LNCaP clone FGC (cell line): Measurements from ENCODE around the gene OR1F1.

ENCODE experiments used
- DNase-seq: peaks from one replicate; pipeline ENCODE4 v3.0.0-alpha.2; 2011; ENCODE audit warnings: low read depth
- H3K4me3 ChIP-seq: 2 replicates; pipeline ENCODE4 v1.5.1; 2011; ENCODE audit warnings: mild to moderate bottlenecking, low read depth, low read length, control low read depth
- CTCF ChIP-seq: IDR thresholded peaks from 2 replicates; pipeline ENCODE4 v1.5.1; 2012; ENCODE audit warnings: mild to moderate bottlenecking; ENCODE audit not compliant: control insufficient read depth, insufficient read depth; ENCODE audit errors: extremely low read depth

OR1F1 gene

DNA sequence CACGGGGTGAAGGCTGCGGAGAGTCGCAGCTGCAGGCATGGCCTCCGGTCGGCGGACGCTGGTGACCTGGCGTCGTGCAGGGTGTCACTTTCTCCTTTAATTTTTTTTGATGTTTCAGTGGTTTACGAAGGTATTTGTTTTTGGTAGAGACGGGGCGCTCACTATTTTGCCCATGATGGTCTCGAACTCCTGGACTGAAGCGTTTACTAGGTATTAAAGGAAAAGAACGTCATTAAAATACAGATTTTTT is 36.1 kb upstream of the OR1F1 start:
- TF ChIP-seq CTCF, result no peak
- DNase-seq, result no peak
- H3K4me3 ChIP-seq, result peak overlapping the region; percentile 76

GRCh38 chr16:3152277-3152990 is 35.6 kb upstream of the OR1F1 start:
- TF ChIP-seq CTCF, result peak; percentile 51
- peak; percentile 75 for DNase-seq
- H3K4me3 ChIP-seq, result peak overlapping the region; percentile 76

GRCh38 chr16:3152991-3153368 is 35.0 kb upstream of the OR1F1 start:
- peak overlapping the region; percentile 76 for H3K4me3 ChIP-seq
- no peak for TF ChIP-seq CTCF
- no peak for DNase-seq

DNA sequence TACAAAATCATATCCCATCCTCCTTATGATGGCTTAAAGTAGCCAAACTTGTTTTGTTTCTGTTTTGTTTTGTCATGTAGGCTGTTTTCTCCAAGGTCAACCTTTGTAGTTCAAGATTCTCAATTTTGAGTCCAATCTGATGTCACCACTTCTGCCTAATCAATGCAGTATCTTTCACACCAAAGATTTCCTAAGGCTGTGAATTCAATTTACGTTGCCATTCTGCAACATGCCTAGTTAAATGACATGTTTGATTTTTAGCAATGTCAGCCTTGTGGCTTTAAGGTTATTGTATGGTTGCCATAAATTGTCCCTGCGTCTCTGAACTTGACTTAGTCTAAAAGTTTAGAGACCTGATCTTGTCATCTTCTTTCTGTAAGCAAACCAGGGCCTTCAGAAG is 32.8 kb upstream of the OR1F1 start:
- TF ChIP-seq CTCF, result no peak
- DNase-seq, result no peak
- H3K4me3 ChIP-seq, result no peak overlapping the region

GRCh38 chr16:3155972-3156371 is 32.0 kb upstream of the OR1F1 start:
- DNase-seq, result no peak
- H3K4me3 ChIP-seq, result no peak overlapping the region
- TF ChIP-seq CTCF, result no peak

- peak overlapping the region; percentile 75 for H3K4me3 ChIP-seq
- peak; percentile 92 for DNase-seq
- TF ChIP-seq CTCF, result no peak
Measured at GRCh38 chr16:3157229-3158025, 30.6 kb upstream of the OR1F1 start.
